Measurements from ENCODE around the gene C1QTNF3.
"Not testable (repeated sequence)": the region's sequence is repeated elsewhere in the genome, so short reads cannot be mapped to it uniquely, and the experiment has no call there.

The C1QTNF3 gene, protein sequence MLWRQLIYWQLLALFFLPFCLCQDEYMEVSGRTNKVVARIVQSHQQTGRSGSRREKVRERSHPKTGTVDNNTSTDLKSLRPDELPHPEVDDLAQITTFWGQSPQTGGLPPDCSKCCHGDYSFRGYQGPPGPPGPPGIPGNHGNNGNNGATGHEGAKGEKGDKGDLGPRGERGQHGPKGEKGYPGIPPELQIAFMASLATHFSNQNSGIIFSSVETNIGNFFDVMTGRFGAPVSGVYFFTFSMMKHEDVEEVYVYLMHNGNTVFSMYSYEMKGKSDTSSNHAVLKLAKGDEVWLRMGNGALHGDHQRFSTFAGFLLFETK

GRCh38 chr5:34043099-34043876 is at the start of gene C1QTNF3:
Gene C1QTNF3, minus strand, starts transcription at chr5:34043213. Its CDS starts 88 bp downstream, at chr5:34043125.
- no peak for DNase-seq

DNA sequence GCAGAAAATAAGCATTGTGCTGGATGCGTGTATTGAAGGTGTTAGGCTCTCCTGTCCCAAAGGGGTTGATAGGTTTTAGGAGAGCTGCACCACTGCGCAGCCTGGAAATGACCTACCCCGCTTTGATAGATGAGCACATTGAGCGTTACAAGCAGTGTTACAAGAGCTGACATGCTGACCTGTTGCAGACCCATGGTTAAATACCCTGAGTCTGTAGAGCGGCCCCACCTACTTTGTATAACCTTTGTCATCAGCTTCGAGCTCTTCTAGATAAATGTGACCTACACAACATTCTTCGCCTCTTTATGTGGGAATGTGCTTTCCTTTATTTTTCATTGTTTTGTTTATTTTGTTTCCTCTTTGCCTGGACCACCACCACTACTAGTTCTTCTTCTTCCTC is 48.0 kb upstream of the C1QTNF3 start:
- DNase-seq = not testable (repeated sequence)

DNA sequence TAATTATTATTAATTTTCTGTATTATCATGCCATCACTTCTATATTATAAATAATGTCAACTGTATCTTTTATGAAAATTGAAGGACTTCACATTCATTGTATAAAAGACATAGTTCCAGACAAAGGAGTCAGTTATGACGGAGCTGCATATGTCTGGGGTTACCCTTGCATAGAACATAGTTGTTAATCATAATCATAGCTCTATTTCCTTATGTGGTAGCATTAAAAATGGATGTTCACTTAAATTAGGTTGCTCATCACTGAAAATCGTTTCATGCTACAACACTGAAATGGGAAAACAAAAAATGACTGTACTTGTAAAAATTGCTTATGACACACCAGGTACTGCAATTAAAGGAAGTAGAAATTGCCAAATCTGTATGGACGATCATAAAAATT is 46.8 kb upstream of the C1QTNF3 start:
- DNase-seq = not testable (repeated sequence)

GRCh38 chr5:34087728-34088127 is 44.7 kb upstream of the C1QTNF3 start:
- not testable (repeated sequence) for DNase-seq

GRCh38 chr5:34083898-34084297 is 40.9 kb upstream of the C1QTNF3 start:
- DNase-seq = not testable (repeated sequence)

GRCh38 chr5:34079505-34079904 is 36.5 kb upstream of the C1QTNF3 start:
- DNase-seq = not testable (repeated sequence)

DNA sequence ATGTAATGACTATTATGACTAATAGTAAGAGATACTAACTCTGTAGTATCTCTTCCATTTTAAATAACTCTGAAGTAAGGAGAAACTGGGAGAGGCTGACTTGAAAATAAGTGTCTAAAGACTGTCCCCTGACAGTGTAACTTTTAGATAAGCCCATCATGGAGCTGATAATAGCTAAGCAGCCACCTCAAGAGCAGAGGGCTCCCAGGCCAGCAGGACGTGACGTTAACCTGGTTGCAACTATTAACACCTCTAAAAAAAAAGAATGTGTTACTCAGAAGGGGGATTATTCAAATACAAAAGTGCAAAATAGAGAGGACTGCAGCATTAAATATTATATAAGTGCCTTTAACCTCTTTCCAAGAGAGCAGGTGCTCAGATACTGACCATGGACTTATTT is 34.6 kb upstream of the C1QTNF3 start:
- not testable (repeated sequence) for DNase-seq

GRCh38 chr5:34076719-34077364 is 33.8 kb upstream of the C1QTNF3 start:
- not testable (repeated sequence) for DNase-seq

- DNase-seq = not testable (repeated sequence)
Measured at GRCh38 chr5:34074472-34074871, 31.5 kb upstream of the C1QTNF3 start.

- not testable (repeated sequence) for DNase-seq
Measured at GRCh38 chr5:34074071-34074470, 31.1 kb upstream of the C1QTNF3 start.

DNA sequence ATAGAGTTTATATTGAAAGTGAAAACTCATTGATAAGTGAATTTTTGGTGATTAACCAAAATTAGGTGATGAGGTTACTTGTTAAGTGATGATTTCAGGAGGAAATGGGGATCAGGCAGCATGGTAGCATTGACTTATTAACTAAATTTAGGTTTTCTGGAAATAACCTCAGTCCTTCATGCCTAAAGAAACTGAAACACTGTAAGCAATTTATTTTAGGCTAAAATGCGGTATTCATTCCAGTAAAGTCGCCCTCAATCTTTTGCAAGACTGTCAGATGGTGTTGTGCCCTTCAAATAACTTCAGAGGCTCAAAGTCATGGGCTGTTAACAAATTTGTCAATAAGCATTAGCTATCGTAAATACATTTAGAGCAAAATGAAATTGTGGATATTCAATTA is 27.6 kb upstream of the C1QTNF3 start:
- DNase-seq = not testable (repeated sequence)

DNA sequence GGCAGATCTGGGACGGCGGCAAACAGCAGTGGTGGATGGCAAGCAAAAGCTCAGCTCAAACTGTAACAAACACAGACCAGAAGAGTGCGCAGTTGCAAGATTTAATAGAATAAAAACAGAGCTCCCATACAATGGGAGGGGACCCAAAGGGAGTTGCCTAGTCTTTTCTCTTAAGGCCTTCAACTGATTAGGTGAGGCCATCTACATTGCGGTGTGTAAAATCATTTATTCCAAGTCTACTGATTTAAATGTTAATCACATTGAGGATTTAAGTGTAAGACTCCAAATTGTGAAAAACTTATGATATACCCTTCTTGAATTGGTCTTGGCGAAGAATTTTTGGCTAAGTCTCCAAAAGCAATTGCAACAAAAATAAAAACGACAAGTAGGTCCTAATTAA is 21.6 kb upstream of the C1QTNF3 start:
- DNase-seq = no peak

DNA sequence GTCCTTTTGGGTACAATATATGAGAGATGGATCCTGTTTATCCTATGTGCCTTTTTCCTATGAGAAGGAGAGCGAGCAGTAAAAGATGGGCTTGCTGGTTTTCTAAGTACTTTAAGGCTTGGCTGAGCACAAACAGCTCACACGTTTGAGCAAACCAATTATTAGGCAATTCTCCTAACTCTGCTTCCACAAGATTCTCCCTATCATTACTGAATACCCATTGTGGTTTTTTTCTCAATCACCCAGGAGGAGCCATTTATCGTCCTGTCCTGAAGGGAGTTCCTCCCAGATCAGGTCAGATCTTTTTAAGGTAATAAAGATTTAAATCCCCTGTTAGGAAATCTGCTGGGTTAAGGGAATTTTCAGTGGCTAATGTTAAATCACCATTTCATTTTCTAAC is 19.4 kb upstream of the C1QTNF3 start:
- DNase-seq = no peak

DNA sequence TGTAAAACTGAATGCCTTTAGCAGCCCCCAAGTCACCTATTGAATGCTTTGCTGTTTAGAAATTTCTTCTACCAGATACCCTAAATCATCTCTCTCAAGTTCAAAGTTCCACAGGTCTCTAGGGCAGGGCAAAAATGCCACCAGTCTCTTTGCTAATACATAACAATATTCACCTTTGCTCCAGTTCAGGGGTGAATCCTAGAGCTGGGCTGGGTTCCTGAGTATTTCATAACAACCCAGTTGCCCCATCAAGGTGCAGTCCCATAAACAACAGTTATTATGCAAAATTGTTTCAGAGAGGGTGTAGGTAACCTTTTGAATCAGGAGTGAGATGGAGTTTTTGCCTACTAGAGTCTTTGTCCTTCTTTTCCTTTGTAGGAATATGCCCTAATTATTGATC is 19.0 kb upstream of the C1QTNF3 start:
- DNase-seq = no peak

DNA sequence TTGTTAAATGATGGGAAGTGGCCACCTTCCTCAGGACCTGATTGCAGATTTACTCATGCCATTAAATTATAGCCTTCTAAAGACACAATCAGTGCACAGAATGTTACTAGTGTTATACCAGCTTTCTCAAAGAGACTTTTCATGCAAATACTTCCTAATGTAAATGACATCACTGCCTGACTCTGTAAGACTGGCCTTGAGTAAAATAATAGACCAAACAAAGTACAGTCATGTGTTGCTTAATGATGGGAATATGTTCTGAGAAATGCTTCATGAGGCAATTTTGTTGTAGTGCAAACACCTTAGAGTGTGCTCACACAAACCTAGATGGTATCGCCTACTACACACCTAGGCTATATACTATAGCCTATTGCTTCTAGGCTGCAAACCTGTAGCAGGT is 17.0 kb upstream of the C1QTNF3 start:
- no peak for DNase-seq

- DNase-seq = no peak
Measured at GRCh38 chr5:34058532-34058931, 15.5 kb upstream of the C1QTNF3 start.

DNA sequence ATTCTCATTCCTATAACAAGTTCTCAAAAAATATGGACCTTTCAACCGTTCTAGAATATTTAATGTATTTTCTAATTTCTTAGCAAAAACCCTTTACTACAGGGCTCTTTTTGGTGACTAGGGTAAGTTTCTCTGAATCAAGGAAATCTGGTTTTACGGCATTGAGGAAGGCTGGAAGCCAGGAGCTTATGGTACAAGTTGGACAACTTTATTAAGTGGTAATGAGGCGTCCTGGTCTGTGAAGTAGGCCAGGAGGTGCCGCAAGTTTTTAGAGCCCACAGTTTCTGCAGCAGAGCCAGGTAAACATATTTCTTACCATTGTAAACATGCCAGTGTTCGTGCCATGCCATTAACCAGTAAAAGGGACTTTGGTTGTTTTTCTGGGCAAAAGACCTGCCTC is 14.6 kb upstream of the C1QTNF3 start:
- no peak for DNase-seq

DNA sequence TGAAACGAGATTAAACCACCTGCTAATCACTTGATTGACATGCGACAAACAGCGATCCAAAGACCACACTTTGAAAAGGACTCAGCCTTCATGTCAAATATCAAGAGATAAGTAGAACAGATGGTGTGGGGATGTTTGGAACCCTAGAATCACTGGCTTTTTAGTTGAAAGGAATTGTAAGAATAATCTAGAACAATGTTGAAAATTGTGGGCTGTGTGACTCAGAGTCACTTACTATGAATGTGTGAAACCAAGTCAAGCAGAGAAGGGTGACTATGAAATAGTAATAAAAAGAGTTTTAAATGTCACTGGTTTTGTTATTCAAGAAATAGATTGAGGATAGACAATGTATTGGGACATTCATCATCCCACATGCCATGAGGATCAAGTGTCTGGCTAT is 14.1 kb upstream of the C1QTNF3 start:
- no peak for DNase-seq

- no peak for DNase-seq
Measured at GRCh38 chr5:34055667-34056066, 12.7 kb upstream of the C1QTNF3 start.

GRCh38 chr5:34054400-34054729 is 11.4 kb upstream of the C1QTNF3 start:
- no peak for DNase-seq

GRCh38 chr5:34053571-34054399 is 10.8 kb upstream of the C1QTNF3 start:
- DNase-seq = no peak

GRCh38 chr5:34053133-34053532 is 10.1 kb upstream of the C1QTNF3 start:
- DNase-seq = no peak

DNA sequence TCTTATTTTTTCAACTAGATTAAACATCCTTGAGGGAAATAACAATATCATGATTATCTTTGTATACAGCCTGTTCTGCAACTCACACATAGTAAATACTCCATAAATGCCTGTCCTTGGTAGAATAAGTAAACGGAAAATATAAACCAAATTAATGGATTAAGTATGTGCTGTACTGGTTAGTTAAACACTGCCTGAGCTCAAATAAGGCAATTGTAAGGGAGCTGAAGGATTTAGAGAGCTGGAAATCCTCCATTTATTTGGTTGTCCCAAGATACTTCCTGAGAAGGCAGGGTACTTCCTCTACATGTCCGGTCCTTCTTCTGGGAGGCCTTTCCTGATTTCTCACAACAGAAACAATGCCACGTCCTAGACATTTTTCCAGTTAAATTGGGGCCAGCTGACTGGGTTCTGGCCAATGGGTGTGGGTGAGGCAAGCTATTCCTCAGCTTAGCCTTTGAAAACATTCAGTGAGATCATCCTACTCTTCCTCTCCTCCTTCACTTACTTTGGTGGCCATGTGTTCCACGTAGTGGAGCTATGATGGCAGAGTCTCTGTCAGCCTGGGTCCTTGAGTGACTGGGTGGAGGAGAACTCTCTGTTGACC is 8.5 kb upstream of the C1QTNF3 start:
- no peak for DNase-seq
